HG02885 (cell line): ENCODE results near the gene PSMB7.

Experiments
- ATAC-seq: cut with Tn5 transposase; IDR thresholded peaks from one replicate; pipeline ENCODE4 v1.9.1; 2021; ENCODE audit warnings: mild to moderate bottlenecking; ENCODE audit not compliant: unreplicated experiment, poor library complexity

Gene PSMB7

DNA sequence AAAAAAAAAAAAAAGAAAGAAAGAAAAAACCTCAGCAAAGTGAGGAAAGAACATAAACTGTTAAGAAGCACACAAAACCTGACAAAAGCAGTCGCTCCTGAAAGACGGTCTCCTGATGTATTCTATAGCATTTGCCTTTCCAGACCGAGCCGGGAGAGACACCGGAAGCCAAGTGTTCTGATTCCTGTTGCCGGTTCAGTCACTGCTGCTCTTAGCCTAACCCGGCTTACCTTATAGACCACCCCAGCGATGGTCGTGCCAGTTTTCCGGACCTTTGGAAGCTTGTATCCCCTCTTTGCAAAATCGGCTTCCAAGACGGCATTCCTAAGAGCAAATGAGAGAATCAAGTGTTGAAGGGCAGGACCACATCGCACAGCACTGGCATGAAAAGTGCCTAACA, 630 bp downstream of the PSMB7 start:
- no peak for ATAC-seq

DNA sequence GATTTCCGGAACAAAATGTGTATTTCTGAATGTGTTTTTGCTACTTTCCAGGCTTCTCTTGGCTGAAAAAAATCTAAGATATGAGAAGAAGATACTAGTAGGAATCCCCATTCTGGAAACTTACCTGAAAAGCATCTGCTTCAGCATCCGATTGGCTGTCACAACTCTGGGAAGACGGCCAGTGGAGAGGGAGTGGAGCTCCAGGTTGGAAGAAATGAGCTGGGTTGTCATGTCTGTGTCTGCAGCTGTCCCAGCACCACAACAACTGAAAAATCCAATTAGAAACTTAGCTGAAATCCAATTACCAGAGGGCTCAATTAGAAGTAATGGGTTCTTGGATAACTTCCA, 3.0 kb downstream of the PSMB7 start:
- no peak for ATAC-seq

DNA sequence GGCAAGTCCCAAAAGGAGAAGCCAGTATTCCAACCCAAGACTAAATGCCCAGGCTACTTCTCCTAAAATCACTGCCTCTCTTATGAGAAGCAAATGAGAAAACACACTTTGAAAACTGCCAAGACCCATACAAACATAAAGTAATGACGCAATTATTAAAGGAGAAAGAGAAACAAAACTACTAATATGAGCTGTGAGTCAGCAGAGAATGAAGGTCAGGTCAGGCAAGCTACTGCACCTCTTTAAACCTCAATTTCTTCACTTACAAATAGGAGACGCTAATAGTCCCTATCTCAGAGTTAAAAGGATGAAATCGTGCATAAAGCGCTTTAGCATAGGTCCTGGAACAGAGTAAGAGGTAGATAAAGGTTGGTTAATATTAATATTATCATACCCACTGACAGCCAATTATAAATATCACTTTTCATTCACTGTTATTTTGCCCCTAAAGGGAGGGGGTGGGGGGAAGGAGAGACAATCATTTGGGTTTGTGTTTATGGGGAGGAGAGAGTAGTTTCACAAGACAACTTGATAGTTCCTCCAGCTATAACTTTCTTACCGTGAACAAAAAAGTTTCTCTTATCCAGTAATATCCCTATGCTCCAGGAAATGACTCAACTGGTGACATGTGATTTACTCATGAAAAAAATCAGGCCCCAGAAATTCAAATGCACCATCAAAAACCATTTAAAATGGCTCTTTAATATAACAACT, 3.6 kb downstream of the PSMB7 start:
- ATAC-seq: no peak

DNA sequence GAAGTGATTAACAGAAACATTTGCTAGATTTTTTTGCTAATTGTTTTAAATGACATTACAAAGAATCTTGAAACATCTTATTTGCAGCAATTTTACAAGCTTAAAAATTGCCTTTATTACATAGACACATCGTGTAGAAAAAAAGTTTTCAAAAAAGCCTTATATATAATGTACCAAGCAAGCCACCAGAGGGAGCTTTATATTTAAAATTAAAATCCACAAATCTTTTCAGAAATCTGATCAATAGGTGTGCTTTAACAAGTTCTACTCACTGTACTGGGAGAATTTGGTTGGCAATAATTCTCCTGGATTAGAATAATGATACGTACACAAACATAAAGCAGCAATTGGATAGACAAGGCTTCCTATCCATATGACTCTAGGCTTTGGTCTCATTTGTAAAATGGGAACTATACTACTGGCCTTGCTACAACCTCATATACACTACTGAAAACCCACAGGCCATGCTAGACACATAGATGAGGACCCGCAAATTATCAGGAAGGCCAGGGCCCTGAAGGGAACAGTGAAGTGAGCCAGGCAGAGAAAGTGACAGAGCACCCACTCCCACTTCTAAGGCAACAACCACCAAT, 4.8 kb downstream of the PSMB7 start:
- no peak for ATAC-seq

DNA sequence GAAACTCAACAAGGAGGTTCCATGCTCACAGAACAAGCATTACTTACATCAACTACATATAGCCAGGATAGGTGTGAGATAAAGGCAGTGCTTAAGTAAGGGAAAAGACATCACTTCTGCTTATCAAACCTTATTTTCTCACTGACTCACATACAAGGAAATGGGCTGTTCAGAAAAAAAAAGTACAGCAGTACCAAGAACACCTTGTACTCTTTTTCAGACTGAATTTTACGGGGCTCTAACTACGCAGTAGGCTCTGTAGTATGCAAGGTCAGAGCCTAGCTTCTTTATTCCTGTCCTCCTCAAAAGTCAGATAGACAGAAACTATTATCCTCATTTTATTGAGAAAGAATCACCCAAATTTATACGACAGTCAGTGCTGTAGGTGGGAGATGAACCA, 5.8 kb downstream of the PSMB7 start:
- no peak for ATAC-seq

DNA sequence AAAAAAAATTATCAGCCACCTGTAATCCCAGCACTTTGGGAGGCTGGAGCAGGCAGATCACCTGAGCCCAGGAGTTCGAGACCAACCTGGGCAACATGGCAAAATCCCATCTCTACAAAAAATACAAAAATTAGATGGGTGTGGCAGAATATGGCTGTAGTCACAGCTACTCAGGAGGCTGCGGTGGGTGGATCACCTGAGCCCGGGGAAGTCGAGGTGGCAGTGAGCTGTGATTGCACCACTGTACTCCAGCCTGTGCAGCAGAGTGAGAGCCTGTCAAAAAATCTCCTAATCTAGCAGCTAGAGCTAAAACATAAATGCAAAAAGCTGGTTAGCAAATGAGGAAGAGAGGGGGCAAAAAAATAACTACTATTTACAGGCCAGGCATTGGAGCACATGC, 12.0 kb downstream of the PSMB7 start:
- no peak for ATAC-seq

DNA sequence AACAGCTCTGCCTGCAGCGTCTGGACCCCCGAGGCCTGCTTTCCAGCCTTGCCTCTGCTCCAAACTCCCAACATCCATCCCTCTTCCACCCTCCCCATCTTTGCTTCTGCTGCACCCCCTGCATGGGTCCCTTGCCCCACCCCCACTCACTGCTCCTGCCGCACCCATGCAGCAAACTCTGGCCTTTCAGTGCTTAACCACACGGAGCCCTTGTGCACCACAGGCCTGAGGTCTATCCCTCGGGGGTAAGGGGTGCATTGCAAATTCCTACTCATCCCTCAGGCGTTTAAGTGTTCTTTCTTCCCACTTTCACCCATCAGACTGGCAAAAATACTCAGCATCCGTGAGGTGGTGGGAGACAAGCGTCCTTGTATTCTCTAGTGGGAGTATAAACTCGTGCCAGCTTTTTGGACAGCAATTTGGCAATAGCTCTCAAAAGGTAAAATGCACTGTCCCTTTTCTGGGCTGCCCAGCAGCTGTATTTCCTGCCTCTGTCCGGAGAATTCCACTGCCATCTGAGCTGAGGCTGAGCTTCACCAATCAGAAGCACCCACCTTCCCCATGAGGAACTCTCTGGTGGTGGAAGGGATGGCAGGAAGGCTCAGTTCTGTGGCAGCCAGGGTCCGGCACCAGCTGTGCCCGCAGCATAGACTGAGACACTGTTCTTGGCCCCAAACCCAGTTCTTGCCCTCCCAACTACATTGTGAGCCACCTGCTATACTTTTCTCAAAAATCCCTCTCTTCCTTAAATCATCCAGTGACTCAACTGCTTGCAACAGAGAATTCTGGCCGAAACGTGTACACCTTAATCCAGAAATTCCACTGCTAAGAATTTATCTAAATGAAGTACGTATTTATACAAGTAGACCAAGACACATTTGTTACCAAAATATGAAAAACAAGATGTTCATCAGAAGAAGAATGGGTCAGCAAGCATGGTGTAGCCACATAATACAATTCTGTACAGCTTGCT, 15.0 kb downstream of the PSMB7 start:
- no peak for ATAC-seq

DNA sequence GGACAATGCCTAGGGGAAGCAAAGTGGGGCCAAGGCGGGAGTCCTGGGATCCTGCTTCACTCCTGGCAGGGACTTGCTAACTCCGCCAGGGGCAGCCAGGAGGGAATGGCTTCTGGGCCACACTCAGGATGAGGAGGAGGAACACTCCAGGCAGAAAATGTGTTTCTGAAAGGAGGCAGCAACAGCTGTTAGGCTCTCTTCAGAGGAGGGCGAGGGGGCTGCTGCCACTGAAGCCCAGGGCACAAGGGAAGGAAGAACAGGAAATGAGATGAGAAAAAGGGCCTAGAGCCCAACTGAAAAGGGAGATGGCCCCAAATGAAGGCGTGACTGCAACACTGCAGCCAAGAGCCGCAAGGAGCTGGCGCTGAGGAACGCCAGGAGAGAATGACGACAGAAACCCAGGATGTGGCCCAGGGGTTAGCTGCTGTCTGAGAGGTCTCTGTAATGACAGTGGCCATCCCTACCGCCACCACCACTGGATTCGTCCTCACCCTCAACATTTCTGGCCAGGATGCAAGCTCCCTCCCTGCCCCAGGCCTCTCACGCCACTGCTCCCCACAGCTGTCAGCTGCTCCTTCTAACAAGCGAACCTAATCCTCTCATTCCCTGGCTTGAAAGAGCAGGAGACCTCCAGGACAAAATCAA, 15.8 kb downstream of the PSMB7 start:
- no peak for ATAC-seq

DNA sequence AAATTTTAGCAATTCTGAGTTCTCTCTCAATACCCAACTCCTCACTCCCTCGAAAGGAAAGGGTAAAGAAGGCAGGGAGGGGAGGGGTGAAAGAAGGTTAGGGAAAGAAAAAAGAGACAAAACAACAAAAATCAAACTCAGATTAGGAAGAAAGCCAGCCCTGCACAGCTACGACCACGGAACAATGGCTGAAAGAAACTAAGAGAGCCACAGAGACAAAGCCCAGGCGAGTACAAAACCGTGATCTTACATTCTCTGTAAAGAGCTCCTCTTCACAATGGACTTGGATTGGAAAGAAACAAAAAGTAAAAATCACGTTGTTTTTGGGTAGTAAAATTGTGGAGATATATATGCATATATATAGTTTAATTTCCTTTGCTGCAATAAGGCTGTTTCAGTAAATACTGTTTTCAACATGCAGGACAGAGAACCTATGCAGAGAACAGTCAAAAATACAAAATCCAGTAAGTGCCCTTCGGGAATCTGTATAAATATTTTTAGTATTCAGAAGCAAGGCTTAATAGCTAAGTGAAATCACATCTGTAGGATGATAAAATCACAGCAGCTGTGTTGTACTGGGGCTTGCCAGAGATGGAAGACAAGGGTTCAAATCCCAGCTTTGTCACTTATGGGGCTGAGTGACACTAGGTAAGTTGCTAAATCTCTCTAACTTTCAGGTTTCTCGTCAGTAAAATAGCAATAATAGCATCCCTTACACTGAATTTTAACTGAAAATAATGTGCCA, 16.9 kb downstream of the PSMB7 start:
- ATAC-seq: no peak

DNA sequence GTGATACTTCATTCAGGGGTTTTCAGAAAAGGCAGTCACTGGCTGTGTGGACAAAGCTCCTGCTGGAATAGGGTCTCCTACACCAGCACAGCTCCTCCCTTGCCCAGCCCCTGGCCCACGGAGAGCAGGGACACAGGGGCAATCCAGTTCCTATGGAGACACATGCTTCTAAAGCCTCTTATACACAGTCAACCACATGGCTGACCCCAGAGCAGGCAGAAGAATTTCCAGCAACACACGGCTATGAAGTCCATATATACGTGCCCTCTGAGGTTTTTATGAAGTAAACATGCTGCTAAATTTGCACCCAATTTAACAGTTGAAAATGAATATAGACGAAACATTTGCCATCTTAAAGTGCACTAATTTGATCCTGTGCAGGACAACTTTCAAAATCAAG, 19.4 kb downstream of the PSMB7 start:
- no peak for ATAC-seq

DNA sequence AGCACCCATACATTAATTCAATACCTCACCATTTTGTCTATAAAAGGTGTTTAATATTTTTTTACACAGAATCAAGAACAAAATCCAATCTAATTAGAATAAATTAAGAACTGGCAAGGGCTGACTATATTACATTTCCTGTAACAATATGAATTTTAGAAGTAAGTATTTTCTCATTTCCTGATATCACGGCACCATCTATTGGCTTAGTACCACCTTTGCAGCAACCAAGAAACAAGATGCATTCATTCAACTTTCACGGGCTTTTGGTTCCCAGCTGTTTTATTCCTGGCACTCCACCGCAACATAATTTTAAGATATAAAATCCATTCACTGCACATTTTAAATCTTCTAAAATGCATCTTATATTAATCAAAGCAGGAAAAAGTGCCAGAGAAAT, 20.6 kb downstream of the PSMB7 start:
- no peak for ATAC-seq

DNA sequence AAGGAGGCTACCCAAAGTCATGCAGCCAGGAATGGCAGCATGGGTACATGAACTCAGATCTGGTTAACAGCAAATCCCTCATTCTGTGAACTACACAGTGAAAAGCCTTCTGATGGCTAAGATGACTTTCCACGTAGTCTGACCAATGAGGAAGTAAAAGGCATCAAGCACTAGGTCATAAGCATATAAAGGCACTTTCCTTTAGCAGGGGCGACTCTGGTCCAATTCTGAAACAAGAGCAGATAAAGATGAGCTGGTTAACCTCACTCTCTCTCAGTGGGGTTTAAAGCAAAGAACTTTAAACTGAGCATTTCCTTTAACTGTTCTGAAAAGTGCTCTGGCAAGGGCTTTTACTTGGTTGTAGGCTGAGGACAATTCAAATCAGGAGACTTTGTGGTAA, 21.1 kb downstream of the PSMB7 start:
- no peak for ATAC-seq

DNA sequence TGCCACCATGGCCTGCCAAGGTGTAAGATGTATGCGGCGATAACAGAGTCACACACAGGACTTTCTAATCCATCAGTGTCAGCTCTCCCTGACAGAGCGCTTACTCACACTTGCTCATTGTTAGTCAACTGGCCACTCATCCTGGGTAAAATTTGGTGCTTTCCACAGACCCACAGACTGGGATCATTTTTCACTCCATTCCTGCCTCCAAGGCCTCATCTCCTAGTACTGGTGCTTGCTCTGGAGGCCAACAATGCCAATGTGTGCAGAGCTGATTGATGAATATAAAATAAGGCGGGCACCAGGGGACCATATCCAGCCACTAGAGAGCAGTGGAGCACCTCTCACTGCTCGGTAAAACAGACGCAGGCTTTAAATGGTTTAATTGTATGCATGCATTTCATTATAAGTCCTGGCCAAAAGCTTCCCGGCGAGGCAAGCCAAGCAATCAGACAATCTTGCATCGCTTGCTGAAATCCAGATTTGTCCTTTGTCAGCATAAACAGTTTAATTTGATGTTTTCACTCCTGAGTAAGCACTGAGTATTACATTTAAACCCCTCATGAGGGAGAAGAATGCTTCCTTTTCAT, 22.3 kb downstream of the PSMB7 start:
- ATAC-seq: no peak

DNA sequence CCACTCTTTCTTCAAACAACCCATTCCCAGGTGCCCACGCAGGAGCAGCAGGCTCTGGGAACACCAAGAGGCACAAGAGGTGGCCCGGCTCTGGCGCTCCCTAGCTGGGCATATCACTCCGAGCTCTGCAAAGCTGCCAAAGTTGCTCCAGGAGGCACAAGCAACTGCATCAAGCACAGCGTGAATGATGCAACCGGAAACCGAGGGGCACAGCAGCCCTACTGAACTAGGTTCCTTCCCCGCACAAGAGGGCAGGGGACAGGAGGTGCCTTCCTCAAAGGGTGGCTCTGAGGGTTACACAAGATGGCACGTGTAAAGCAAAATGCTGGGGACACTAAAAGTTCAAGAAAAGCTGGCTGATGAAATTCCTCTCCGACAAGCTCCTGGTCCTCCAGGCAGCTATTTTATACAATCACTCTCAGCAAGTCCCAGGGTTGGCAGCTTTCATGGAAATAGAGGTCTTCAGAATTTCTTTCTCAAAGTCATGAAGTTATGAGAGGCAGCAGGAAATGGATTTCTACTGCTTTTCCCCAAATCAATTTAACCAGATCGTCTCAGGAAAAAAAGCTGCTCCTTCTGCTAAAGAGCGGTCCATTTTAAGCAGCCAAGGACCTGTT, 22.9 kb downstream of the PSMB7 start:
- no peak for ATAC-seq

DNA sequence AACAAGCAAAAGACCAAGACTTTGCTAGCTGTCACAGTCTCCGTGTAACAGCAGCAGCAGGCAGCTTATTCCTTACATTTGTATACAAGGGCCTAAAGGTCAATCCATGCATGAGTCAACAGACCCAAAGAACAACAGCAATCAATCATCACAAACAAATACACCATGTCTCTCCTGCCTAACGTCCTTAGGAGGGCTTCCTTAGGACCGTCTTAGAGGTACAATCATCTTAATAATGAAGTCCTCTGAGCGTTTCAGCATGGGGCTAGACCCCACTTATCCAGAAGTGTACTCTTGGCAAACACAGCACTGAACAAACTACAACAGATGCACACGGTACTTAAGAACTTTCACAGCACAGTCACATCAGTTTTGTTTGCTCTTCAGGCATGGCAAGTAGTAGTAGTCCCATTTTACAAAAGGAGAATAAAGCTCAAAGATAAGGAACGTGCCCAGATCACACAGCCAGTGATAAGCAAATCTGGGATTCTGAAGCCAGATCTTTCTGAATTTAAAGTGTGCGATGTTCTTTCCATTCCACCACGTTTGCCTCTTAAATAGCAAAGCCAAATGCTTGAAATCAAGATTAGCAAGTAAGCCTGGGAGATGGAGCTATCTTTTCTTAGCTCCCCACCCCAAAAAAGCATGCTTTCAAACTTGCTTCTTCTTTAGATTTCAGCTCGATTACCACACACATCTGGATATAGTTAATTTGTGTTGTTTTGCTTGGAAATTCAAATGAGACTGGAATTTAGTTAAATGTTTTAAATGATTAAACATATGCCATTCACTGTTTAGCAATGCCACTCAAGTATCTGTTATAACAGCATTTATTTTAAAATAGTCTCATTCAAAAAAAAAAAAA, 24.2 kb downstream of the PSMB7 start:
- ATAC-seq: no peak

DNA sequence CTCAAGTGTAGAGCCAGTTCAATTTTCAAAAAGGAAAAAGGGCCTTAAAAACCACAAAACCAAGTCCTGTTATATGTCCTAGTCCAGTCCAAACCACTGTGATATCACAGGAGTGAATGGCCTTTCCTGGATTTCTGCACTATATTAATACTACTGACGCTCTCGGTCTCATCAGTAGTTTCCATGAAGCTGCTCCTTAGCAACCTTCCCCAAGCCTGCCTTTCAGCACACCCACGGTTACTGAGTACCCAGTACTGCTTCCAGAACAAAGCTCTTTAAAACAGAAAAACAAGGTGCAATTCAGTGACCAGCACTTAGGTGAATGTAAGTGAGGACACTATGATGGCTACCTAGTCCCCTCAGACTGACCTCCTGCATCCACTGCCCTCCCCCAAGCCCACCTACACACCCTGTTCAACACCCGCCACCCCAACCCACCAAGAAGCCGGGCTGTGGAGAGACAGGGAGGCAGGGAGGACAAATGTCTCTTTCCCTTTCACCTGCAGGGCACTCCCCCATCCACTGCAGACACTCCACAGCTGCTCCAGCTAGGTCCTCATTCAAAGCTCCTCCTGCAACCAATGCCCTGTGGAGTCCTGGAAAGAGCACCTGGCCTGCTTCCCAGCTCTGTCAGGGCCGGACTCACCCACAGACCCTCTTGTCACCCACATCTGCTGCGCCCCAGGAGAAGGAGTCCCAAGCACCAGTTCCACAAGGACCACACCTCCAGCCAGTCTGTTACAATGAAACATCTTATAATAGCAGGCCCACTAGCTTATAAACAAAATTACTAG, 25.9 kb downstream of the PSMB7 start:
- no peak for ATAC-seq

DNA sequence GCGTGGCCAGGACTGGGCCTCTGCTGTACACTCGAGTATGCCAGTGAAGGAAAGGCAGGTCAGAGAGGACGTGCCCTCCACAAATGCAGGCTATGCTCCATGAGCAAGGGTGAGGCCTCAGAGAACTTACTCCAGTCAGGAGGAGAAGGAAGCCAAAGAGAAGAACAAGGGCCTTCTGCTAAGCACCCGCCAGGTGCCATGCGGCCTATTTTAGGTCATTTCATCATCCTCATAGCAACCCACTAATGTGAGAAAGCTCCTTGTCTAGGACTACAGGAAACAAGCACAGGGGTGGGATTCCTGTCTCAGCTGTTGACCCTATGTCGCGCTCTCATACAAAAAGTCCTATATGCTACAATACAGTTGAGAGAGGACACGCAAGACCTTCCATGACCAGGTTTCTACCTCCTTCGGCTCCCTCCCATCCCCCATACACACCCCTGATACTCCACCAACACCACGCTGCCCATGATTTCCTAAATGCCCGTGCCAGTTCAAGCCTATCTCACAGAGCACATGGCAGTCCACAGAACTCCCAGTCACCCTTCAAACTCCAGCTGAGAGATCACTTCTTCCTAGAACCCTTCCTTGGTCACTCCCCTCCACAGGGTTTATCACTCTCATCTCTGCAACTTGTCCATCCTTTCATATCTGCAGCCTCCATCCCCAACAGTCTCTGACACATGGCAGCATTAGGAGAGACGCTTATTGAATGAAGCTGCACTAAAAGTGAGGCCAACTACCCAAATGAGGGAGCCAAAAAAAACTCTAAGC, 26.8 kb downstream of the PSMB7 start:
- no peak for ATAC-seq
